Keratinocyte (primary cell): ENCODE results near the gene HUS1. TPM values are rescaled to one million over a fixed set of nuclear protein-coding genes. Genes with fewer than 3 reads are reported as not detected.
"Not testable (repeated sequence)": the region's sequence is repeated elsewhere in the genome, so short reads cannot be mapped to it uniquely, and the experiment has no call there.

Source experiments
- DNase-seq: peaks from one replicate; pipeline ENCODE4 v3.0.0-alpha.2; 2011; ENCODE audit warnings: low read depth, missing footprints, low spot score
- FAIRE-seq: peaks from 2 replicates; lab custom pipeline; 2011; peaks lifted over from hg19 to GRCh38; lab: Jason Lieb, UNC
- H2AFZ ChIP-seq: 2 replicates; pipeline ENCODE4 v1.6.0; 2012; ENCODE audit warnings: low read length, control low read depth, inconsistent platforms; ENCODE audit not compliant: control insufficient read depth
- H3K27ac ChIP-seq: 2 replicates; pipeline ENCODE4 v1.5.1; 2011; ENCODE audit warnings: low read length; ENCODE audit not compliant: control insufficient read depth, insufficient read depth
- H3K27me3 ChIP-seq: 3 replicates; pipeline ENCODE4 v1.6.0; 2011; ENCODE audit warnings: low read length; ENCODE audit not compliant: control insufficient read depth, insufficient read depth; ENCODE audit errors: extremely low read depth
- H3K36me3 ChIP-seq, 2 experiments: 2 replicates in 1 of 2; 3 replicates in 1 of 2; pipeline ENCODE4 v1.5.1; 2011; ENCODE audit warnings: low read length in 2 of 2, mild to moderate bottlenecking in 1 of 2; ENCODE audit not compliant: control insufficient read depth in 2 of 2, insufficient read depth in 2 of 2; ENCODE audit errors: extremely low read depth in 1 of 2
- H3K4me1 ChIP-seq: 3 replicates; pipeline ENCODE4 v1.5.1; 2011; ENCODE audit warnings: low read length; ENCODE audit not compliant: control insufficient read depth, insufficient read depth; ENCODE audit errors: extremely low read depth
- H3K4me2 ChIP-seq: 3 replicates; pipeline ENCODE4 v1.6.0; 2011; ENCODE audit warnings: low read depth, low read length; ENCODE audit not compliant: control insufficient read depth, insufficient read depth; ENCODE audit errors: extremely low read depth
- H3K4me3 ChIP-seq, 3 experiments: fragments of 200-600 bp in 1 of 3; sonication (generic) in 1 of 3; 2 replicates in 2 of 3; 3 replicates in 1 of 3; pipeline ENCODE4 v1.5.1; 2011 to 2016; ENCODE audit warnings: low read length in 3 of 3, mild to moderate bottlenecking in 3 of 3, control low read depth in 2 of 3, inconsistent platforms in 1 of 3, low read depth in 1 of 3, mixed read lengths in 1 of 3, mixed run types in 1 of 3, moderate library complexity in 1 of 3; ENCODE audit not compliant: control insufficient read depth in 2 of 3, insufficient read depth in 2 of 3; ENCODE audit errors: extremely low read depth in 1 of 3
- H3K79me2 ChIP-seq: 2 replicates; pipeline ENCODE4 v1.6.0; 2012; ENCODE audit warnings: low read length; ENCODE audit not compliant: control insufficient read depth, insufficient read depth
- H3K9ac ChIP-seq: 3 replicates; pipeline ENCODE4 v1.6.0; 2011; ENCODE audit warnings: low read length; ENCODE audit not compliant: control insufficient read depth, insufficient read depth; ENCODE audit errors: extremely low read depth
- H3K9me1 ChIP-seq: 3 replicates; pipeline ENCODE4 v1.6.0; 2011; ENCODE audit warnings: low read length; ENCODE audit not compliant: control insufficient read depth, insufficient read depth; ENCODE audit errors: extremely low read depth
- H3K9me3 ChIP-seq: 2 replicates; pipeline ENCODE4 v1.5.1; 2012; ENCODE audit warnings: low read depth, low read length; ENCODE audit not compliant: control insufficient read depth
- H4K20me1 ChIP-seq: 3 replicates; pipeline ENCODE4 v1.6.0; 2011; ENCODE audit warnings: low read length; ENCODE audit not compliant: control insufficient read depth, insufficient read depth; ENCODE audit errors: extremely low read depth
- CTCF ChIP-seq, 3 experiments: IDR thresholded peaks in 1 of 3; conservative IDR thresholded peaks in 1 of 3; optimal IDR thresholded peaks in 1 of 3; 2 replicates in 2 of 3; 3 replicates in 1 of 3; pipeline versions ENCODE3 to v1.5.1; 2011; ENCODE audit warnings: low read length in 3 of 3, mild to moderate bottlenecking in 3 of 3, moderate library complexity in 2 of 3, control low read depth in 1 of 3, inconsistent platforms in 1 of 3; ENCODE audit not compliant: insufficient read depth in 2 of 3; ENCODE audit errors: extremely low read depth in 1 of 3
- EZH2 ChIP-seq: IDR thresholded peaks from one replicate; pipeline ENCODE4 v1.6.1; 2012; ENCODE audit warnings: inconsistent platforms, mild to moderate bottlenecking, low read length, moderate library complexity
- dilution Hi-C: fragments of 300-500 bp; cut with MboI; formaldehyde crosslinking; loops from one replicate; pipeline ENCODE4 v1.7.0; 2020; ENCODE audit warnings: low sequenced_read_pairs; ENCODE audit not compliant: extremely low pct_ligation_motif_present
- polyA plus RNA-seq, 5 experiments: library from polyadenylated mRNA; depleted of rRNA in 3 of 5; stranded (reverse) in 3 of 5; stranded (forward) in 1 of 5; unstranded in 1 of 5; fragments of >200 nt; gene quantifications; 1 replicate in 1 of 5; 2 replicates in 3 of 5; 3 replicates in 1 of 5; pipeline versions ENCODE4 v1.2.1 to v1.2.3, GENCODE V29; 2011 to 2012; ENCODE audit warnings: missing spikeins in 2 of 5, low read depth in 1 of 5, low replicate concordance in 1 of 5

The HUS1 gene
- polyA plus RNA-seq, 1 donor (not counting 4 experiments of a cell fraction or from before 2014, with no cell fraction given) = 36.3 TPM

GRCh38 chr7:47924266-47924665 is 55.1 kb downstream of the HUS1 start:
- no peak for FAIRE-seq
- dilution Hi-C loops = no loop called here
- Histone ChIP-seq H3K4me1 (no peaks in the 10 kb centered on the region), H3K9me3 (no peaks in the 10 kb centered on the region), H3K79me2 (no peaks in the 10 kb centered on the region), H2AFZ (no peak overlapping the region), H3K9me1 (no peaks in the 10 kb centered on the region), H3K27me3 (no peaks in the 10 kb centered on the region), H3K4me2 (no peak overlapping the region), H3K9ac (no peak overlapping the region), H3K36me3 (no peaks in the 10 kb centered on the region), H3K27ac (no peak overlapping the region), H3K4me3 (no peak overlapping the region), H4K20me1 (no peaks in the 10 kb centered on the region)
- no peak for TF ChIP-seq CTCF (optimal IDR thresholded peaks at IDR 0.05 in 1 of 3, IDR thresholded peaks at IDR 0.05 in 1 of 3, conservative IDR thresholded peaks at IDR 0.05 in 1 of 3; ENCODE audit: extremely low read depth in 1 of 3, insufficient read depth in 2 of 3, low read length in 3 of 3)
- TF ChIP-seq EZH2 = no peak
- DNase-seq = no peak

- FAIRE-seq, DNase-seq, H3K27ac ChIP-seq, H3K4me1 ChIP-seq, H3K27me3 ChIP-seq, H3K36me3 ChIP-seq, H3K9ac ChIP-seq, H3K79me2 ChIP-seq, H3K4me3 ChIP-seq, dilution Hi-C loops, H4K20me1 ChIP-seq, H3K4me2 ChIP-seq, H3K9me1 ChIP-seq, H2AFZ ChIP-seq, H3K9me3 ChIP-seq: not testable (repeated sequence)
These were observed 56.1 kb downstream of the HUS1 start for GRCh38 chr7:47923081-47923875.

- FAIRE-seq = not testable (repeated sequence)
These were observed 62.9 kb downstream of the HUS1 start for GRCh38 chr7:47916514-47916913.

More at GRCh38 chr7:47916514-47916913, 62.9 kb downstream of the HUS1 start:
- H3K9ac ChIP-seq, dilution Hi-C loops, H3K4me3 ChIP-seq, H3K4me1 ChIP-seq, DNase-seq, H3K9me3 ChIP-seq, H3K27ac ChIP-seq, H2AFZ ChIP-seq, H3K27me3 ChIP-seq, H3K4me2 ChIP-seq, H4K20me1 ChIP-seq, H3K36me3 ChIP-seq, H3K9me1 ChIP-seq, H3K79me2 ChIP-seq: not testable (repeated sequence)
